GM18499 (cell line): ENCODE measurements around the gene MBD5.

ENCODE experiments used
- ATAC-seq: cut with Tn5 transposase; IDR thresholded peaks from one replicate; pipeline ENCODE4 v1.9.1; 2021; ENCODE audit warnings: moderate number of reproducible peaks; ENCODE audit not compliant: insufficient read depth, unreplicated experiment

The MBD5 gene

DNA sequence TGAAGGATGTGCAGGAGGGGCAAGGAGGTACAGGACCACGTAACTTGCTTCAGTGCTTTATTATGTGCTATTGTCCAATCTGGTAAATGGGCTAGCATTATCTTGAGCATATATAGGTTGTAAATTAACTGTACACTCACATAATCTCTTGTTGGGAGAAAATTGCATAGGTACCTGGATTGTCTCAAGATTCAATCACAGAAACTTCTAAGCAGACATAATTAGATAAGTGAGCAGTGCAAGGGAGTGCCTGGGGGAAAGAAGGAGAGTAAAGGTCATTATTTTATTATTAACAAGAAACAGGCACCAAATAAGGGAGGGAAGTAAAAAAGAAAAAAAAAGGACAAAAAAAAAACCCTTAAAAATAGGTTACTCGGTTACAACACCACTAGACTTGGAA is 186.2 kb downstream of the MBD5 start:
- no peak for ATAC-seq

GRCh38 chr2:148209603-148210002 is 188.7 kb downstream of the MBD5 start:
- no peak for ATAC-seq

- no peak for ATAC-seq
These were observed 197.6 kb downstream of the MBD5 start for GRCh38 chr2:148218326-148219075.

GRCh38 chr2:148221166-148221565 is 200.3 kb downstream of the MBD5 start:
- no peak for ATAC-seq

DNA sequence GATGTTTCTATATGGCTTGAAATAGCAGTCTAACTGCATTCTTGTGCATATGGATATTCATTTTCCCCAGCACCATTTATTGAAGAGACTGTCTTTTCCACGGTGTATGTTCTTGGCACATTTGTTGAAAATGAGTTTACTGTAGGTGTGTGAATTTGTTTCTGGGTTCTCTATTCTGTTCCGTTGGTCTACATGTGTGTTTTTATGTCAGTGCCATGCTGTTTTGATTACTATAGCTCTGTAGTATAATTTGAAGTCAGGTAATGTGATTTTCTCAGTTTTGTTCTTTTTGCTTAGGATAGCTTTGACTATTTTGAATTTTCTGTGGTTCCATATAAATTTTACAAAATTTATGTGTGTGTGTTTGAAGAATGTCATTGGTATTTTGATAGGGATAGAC is 201.0 kb downstream of the MBD5 start:
- ATAC-seq: no peak

DNA sequence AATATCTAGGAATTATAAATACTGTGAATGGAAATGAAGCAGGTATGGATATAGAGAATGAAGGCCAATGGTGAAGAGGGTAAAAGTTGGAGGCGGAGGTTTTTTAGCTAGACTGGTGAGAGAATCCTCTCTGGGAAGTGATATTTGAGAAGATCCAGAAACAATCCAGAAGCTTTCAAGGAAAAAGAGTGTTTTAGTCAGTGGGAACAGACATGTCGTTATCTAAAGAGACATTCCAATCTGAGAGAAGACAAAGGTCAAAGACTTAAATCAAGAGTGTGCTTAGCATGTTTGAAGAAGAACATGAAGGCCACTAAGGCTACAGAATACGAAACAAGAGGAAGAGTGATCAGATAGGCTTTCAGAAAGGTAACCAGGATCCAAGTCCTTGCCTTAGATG is 211.0 kb downstream of the MBD5 start:
- ATAC-seq: no peak

DNA sequence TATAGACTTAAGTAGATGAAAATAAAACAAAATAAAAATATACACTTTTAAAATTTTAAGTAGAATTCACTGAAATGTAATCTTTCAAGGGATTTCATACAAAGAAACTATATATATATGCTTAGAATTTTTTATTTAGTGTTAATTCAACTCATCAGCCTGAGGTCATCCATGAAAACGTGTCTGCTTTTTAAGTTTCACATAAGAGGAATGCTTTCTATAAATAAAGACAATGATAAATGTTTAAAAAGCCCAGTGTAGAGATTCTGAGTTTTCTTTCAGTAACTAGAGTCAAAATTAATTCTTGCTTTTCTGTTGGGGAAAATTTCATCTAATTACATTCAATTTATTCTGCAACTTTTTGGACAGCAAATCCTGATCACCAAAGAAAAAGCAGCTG is 213.3 kb downstream of the MBD5 start:
- no peak for ATAC-seq

DNA sequence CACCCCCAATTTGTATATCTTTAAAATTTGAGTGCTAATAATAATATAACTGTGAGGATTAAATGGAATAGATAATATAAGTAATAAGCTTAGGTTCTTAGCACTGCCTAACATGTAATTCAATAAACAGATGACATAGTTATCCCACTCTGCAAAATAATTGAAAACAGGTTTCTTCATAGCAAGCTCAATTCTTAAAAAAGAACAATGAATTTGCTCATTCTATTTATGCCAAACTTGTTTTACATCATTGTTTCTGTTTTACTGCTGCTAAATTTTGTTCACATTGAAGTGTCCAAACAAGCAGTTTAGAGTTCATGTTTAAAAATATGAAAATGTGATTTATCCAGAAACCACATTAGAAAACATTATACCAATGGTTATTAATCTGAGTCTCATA is 217.0 kb downstream of the MBD5 start:
- ATAC-seq: no peak

- no peak for ATAC-seq
These were observed 217.7 kb downstream of the MBD5 start for GRCh38 chr2:148238561-148238960.

GRCh38 chr2:148240838-148241237 is 219.9 kb downstream of the MBD5 start:
- ATAC-seq: no peak

DNA sequence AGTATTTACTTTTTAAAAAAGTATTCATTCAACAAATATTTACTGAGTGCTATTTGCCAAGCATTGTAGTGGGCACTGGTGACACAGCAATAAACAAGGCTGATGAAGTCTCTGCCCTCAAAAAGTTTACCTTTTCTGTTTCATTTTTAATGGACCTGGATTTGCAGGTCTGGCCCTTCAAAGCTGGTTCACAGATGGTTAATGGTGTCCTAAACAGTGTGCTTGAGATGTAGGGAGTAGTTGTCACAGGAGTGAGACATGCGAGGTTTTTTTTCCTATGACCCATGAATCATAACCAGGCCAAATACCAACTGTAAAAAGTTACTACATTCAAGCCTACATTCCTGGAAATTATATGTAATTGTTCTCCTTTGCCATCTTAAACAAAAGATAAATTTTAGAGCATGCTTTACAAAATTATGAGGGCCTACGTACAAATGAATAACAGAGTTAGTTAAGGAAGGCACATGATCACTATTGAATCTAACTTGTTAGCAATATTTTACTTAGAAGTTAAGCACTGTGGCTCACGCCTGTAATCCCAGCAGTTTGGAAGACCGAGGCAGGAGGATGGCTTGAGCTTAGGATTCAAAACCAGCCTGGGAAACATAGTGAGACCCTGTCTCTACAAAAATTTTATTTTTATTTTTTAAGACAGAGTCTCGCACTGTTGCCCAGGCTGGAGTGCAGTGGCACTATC is 223.9 kb downstream of the MBD5 start:
- ATAC-seq: no peak

GRCh38 chr2:148251993-148252392 is 231.1 kb downstream of the MBD5 start:
- no peak for ATAC-seq

DNA sequence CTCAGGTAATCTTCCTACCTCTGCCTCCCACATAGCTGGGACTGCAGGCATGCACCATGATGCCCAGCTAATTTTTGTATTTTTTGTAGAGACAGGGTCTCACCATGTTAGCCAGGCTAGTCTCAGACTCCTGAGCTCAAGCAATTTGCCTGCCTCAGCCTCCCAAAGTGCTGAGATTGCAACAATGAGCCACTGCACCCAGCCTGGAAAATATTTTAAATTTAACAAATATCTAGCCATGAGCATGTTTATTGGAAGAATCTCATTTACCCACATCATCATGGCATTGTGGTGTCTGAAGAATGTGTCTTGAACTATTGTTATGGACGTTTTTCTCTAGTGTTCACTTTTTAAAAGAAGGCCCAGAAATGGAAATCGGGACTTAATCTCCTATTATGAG is 231.8 kb downstream of the MBD5 start:
- ATAC-seq: no peak

GRCh38 chr2:148253685-148254084 is 232.8 kb downstream of the MBD5 start:
- no peak for ATAC-seq

DNA sequence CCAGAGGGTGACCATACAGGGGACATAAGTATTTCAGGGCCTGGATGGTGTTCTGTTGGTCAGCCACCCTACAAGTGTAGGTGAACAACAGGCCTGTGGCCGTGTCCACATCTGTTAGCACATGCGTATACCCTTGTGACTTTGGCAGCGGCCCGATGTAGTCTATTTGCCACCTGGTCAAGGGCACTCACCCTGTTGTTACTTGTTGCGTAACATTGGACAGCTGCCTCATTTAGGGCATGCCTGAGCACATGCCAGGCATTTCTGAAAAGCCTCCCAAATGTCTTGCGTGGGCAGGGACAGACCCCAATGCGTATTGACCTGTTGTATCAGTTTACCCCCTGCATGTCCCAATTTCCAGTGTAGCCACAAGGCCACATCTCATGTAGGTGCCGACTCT is 235.0 kb downstream of the MBD5 start:
- ATAC-seq: no peak

DNA sequence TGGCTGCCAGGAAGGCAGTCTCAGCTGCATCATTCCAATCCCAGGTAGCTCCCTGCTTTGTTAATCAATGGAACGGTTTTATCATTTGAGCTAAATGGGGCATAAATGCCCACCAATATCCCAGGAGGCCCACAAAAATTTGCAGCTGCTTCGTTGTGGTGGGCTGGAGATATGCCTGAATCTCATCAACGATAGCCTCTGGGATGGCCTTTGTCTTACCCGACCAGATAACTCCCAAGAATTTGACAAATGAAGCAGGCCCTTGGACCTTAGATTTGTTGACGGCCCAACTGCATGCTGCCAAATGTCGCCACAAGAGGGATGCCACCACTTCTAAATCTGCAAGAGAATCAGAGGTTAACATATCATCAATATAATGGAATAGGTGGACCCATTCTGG is 236.4 kb downstream of the MBD5 start:
- ATAC-seq: no peak

- no peak for ATAC-seq
These were observed 237.2 kb downstream of the MBD5 start for GRCh38 chr2:148258124-148258523.

DNA sequence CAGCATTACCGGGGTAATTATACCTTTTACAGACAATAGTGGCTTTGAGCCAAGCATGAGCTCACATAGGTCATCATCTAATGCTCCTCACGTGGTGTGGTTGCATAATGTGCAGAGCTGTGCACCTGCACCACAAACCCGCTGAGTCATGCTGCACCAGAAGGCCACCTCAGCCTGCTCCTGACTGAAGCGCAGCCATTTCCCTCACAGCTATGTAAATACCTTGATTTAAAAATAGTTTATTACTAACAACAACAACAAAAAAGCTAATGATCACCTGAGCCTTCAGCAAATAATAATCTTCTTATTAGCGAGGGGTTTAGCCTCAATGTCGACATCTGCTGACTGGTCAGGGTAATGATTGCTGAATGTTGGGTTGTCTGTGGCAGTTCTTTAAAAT is 238.8 kb downstream of the MBD5 start:
- no peak for ATAC-seq

DNA sequence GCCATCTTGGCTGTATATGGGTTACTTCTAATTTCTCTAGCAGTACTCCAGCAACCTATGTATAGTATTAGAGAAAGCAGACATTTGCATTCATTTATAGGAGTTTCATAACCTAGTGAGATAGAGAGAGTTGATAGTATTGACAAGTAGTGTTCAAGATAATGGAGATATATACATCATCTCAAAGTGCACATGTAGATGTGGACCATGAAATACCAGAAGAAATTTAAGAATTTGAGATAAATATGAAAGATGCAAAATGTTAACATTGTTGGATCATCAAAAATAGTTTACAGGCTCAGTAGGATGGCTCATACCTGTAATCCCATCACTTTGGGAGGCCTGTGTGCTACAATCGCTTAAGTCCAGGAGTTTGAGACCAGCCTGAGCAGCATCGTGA is 243.0 kb downstream of the MBD5 start:
- ATAC-seq: no peak

DNA sequence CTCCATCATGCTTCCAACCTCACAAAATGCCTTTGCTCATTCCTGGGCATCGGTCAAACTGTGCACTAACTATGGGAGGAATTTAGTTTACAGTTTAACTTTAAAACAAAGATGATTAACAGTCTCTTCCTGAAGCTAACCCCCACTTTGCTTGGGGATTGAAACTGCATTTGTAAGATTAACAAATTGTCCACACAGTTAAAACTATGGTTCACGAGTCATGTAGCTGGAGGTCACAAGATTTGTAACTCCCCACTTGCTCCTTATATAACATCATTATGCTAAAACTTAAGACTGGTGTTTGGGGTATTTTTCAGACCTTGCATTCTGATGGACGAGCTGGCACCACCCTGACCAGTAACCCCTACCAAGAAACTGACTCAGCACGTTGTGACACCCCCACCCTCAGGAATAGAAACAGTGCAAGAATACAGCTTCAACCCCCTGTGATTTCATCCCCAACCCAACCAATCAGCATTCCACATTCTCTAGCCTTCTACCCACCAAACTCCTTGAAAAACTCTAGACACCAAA is 252.3 kb downstream of the MBD5 start:
- ATAC-seq: no peak

DNA sequence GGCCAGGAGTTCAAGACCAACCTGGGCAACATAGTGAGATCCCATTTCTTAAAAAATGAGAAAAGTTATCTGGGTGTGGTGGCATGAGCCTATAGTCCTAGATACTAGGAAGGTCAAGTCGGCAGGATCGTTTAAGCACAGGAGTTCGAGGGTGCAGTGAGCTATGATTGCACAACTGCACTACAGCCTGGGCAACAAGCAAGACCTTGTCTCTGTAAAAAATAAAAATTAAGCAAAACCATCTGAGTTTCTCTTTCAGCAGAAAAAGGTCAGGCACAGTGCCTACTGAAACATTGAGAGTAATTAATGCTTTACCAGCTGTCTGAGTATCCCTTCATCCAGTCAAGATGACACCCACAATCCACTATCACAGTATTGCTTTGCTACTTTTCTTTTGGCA is 258.3 kb downstream of the MBD5 start:
- ATAC-seq: no peak

DNA sequence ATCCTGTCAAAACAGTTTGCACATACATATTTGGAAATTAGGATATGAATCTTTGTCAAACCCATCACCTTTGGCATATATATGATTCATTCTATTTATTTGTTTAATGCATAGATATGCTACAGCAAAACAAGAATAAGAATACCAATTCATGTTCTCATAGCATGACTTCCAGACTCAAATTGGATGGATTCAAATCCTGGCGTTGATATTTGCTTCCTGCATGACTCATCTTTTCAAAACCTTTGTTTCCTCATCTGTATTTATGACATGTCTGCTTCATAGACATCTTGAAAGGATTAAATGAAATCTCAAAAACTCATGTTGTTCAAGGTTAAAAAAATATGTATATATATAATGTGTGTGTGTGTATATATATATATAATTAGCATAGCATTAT is 261.3 kb downstream of the MBD5 start:
- ATAC-seq: no peak
